RCC 7860 (cell line): ENCODE data around the gene HS1BP3.

Source experiments
- DNase-seq: peaks from one replicate; pipeline ENCODE4 v3.0.0-alpha.2; 2015; ENCODE audit warnings: low spot score
- FAIRE-seq: peaks from 2 replicates; lab custom pipeline; 2012; peaks lifted over from hg19 to GRCh38; lab: Jason Lieb, UNC

The HS1BP3 gene

DNA sequence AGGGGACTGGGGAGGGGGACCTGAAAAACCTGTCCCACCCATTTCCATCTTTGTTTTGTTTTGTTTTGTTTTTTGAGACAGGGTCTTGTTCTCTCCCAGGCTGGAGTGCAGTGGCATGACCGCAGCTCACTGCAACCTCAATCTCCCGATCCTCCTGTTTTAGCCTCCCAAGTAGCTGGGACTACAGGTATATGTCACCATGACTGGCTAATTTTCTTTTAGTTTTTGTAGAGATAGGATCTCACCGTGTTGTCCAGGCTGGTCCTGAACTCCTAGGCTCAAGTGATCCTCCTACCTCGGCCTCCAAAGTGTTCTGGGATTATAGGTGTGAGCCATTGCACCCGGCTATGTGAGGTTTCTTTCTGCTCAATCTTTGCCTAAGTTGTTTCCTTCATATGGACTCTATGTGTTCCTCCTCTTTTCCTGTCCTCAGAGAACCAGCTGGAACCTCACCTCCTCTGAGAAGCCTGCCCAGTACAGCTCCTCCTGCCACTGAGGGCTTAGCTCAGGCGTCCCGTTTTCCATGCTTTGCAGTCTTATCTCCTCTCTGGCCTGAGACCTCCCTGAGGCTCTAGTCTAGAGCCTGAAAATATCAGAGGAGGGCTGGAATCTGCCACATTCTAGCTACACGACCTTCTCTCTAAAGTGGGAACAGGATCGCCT lies 74.8 kb downstream of the HS1BP3 start:
- FAIRE-seq, result no peak
- DNase-seq, result no peak

DNA sequence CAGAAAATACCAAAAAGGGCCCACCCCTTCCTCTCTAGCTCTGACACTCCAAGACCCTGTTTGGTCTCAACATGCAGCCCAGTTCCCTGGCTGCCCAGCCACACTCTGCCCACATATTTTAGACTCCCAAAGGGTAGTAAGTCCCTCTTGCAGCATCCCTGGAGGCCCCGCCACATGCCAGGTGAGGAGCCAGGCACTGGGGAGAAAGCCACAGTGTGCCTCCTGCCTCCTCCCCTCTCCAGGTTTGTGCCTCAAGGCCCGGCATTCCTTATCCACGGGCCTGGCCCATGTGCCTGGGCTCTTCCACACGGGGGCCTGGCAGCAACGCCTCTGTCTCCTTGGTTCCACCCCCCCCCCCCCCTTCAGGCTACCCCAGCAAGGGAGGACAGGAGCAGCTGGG lies 75.5 kb downstream of the HS1BP3 start:
- DNase-seq (no peak), FAIRE-seq (no peak)

DNA sequence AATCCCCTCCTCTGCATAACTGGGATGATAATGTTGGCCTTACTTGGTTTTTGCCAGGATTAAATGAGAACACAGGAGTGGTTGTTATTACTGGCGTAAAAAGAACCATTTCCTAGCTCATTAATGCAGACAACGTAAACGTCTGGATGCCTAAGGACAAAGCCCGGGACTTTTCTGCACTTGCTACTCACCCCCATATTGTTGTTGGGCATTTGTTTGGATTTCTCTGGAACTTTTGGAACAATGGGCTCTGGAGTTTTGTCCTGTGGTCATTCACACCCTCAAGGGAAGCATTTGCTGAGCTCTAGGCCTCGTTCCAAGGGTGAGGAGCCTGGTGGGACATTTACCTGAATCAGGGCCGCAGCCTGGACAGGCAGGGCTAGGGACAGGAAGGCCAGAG lies 76.0 kb downstream of the HS1BP3 start:
- FAIRE-seq, result no peak
- DNase-seq, result no peak

DNA sequence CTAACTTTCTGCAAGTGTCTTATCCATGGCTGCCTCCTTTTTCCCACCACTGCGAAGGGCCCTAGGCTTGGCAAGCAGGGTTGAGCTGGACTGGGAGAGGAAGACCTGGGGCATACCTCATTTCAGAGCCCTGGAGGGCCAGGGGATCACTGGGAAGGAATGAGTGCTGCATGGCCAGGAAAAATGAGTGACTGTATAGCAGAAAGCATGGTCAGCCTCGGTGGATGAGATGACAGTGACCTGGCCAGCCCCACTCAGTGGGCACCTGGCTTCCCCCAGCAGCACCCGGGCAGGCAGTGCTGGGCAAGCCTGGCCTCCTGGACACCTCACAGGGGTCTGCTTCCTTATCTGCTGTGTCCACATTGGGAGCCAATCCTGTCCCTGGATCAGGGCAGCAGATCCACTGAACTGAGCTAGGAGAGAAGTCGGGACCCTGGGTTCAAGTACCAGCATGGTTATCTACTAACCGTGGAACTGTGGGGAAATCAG lies 76.4 kb downstream of the HS1BP3 start:
- no peak for DNase-seq
- no peak for FAIRE-seq

DNA sequence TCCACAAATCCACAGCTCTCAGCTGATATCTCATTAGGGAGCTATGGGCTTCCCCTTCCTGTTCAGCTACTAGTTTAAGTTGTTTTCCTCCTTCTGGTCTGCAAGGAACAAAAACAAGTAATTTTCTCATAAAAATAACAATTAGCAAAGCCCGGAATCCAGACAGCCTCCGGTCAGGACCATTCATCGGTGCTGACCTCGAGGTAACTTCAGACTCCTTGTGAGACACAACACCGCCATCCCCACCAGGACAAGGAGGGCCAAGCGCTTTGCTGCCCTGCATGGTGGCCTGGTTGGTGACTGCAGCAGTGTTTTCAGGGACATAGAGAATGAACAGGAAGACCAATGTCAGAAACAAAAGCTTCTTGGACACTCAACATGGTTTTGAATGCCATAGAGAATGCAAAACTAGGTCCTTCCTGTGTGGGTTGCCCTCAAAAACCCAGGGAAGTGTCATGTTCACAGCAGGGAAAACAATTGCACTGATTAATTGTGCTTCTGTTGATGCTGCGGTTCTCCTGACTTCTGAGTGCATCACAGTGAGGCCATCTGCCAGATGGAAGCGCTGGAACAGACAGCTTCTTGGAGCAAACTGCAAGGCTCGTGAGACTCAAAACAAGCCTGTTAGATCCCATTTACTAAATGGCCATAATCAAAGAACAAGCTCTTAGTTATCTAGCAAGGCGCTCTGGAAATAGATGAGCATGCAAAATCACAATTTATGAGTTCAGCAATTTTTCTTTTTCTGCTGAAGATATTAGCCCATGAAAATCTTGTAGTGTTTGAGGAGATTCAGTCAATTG lies 77.1 kb downstream of the HS1BP3 start:
- DNase-seq, result no peak
- FAIRE-seq, result no peak

DNA sequence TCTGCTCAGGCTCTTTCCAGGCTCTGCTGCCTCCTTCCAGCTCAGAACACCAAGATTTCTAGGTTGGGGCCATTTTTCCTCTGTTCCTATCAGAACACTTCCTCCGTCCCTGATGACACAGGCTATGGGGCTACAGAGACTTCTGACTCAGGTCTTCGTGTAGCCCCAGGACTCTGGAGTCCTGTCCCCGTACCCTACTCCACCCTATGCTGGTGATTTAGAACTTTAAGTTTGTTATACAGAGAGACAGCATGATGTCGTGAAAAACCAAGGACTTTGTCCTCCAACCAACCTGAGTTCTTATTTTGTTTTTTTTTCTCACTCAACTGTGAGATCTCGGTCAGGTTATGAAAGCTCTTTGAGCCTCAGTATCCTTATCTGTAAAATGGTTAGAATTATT lies 78.7 kb downstream of the HS1BP3 start:
- FAIRE-seq (no peak), DNase-seq (no peak)

DNA sequence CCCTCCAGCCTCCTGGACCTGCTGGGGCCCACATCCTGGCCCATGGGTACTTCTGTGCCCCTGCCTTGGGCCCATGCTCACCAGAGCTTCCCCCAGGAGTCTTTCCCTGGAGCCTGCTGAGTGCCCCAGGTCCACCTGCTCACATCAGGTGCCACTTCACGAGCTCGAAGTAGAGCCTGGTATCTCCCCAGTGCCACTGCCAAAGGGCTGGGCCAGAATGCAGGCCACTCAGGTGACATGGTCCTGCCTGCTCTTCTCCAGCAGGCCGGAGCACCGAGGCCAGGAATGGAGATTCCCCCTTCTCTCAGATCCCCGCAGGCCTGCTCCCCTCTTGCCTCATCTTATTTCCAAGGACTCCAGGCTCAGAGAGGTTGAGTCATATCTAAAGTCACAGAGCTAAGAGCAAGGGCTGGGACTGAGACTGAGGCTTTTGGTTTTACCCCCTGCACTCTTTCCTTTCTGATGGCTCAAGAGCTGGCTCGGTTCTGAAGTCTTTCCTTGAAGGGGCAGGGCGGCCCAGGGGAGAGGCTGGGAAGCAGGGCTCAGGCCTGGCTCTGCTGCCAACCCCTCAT lies 79.2 kb downstream of the HS1BP3 start:
- DNase-seq, result no peak
- FAIRE-seq, result no peak

DNA sequence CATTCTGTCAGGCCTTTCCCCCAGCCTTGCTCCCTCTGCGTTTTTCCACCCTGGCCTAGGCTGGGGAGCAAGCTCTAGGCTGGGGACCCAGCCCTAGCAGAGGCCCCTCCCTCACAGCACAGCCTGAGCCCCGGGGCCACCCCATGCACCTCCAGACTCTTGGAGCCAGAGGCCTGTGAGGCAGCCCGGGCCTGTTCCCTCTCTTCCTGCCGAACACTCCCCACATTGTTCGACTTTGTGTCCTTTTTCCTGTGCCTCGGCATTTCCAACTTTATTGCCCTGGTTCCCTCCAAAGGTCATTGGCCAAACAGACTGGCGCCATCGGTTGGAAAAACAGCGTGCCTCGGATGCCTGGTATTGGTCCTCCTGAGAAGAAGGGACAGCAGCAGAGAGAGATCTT lies 79.7 kb downstream of the HS1BP3 start:
- DNase-seq, result no peak
- no peak for FAIRE-seq

DNA sequence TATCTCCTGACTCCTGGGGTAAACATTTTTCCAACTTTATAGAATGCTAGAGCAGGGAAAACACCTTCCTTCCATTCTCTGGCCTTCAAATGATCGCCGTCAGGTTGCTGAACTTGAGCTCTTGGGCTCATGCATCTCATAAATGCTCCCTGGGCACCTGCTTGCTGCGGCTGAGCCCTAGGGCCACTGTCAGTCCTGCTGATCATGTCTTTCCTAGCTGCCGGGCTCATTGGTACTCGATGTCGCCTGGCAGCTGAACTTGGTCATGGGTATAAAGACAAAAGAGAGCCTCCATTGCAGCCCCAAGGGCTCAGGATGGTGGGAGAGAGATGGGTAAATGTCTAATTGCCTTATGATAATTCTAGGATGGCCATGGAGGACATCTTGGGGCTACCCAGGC lies 80.6 kb downstream of the HS1BP3 start:
- no peak for FAIRE-seq

DNA sequence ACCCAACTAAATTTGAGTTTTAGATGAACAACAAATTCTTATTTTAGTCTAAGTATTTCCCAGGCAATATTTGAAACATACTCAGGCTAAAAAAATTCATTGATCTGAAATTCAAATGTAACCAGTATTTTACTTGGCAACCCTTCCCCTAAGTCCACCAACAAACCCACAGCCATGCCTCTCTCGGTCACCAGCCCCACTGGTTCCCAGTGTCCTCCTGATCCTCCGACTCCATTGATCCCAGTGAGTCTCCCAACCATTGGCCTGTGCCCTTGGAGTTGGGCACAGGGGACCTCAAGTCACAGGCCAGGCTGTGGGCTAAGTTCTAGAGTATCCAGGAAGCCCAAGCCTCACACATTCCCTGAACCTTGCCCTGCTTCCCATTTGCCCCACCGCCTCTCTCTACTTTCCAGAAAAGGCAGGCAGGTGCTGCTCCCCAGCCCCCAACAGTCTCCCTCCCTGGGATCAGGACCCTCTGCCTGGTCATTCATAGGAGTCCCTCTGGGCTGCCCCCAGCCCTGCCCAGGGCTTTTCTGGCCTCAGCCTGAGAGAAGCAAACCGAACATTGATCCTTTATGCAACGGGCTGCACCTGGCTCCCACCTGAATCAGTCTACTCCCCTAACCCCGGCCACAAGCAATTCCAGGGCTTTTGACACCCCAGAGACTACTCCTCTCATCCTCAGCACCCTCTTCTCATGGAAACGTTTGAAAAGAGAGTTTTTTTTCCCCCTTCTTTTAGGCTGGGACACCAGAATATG lies 81.3 kb downstream of the HS1BP3 start:
- DNase-seq, result no peak
- no peak for FAIRE-seq

More for the DNA sequence above, 80.6 kb downstream of the HS1BP3 start:
- no peak for DNase-seq

DNA sequence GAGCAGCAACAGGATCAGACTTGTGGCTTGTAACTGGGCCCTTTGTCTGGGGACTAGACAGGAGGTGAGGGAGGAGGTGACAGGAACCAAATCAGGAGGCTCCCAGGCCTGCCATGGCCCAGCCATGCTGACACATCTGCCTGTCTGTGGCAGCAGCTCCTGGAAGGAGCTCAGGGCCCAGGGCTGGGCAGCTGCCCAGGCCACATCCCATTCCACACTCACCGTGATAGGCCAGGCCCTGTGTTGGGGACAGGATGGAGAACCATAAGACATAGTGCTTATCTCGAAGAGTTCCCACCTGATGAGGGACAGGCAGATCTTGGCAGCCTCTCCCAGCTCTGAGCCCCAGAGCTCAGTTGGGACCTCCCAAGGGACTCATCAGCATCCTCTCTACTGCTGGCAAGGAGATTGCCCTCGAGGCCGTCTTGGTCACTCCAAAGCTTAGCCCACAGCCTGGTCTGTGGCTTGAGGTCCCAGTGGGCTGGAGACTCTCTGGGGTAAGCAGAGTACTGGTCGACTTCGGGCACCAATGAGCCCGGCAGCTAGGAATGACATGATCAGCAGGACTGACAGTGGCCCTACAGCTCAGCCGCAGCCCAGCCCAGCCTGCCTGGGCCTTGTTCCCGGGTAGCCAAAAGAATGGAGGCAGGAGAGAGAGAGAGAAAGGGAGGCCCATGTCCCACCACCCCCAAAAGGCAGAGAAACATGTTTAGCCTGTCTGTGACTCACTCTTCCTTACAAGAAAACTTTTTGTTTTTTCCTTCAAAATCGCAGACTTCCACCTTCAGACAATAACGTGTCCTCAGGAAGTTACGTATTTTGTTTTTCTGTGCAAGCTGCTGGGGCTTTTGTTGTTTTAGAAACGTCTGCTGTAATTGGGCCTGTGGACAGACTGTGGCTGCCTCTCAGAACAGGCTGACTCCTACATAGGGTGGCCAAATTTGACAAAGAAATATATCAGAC lies 82.1 kb downstream of the HS1BP3 start:
- DNase-seq (no peak), FAIRE-seq (no peak)

DNA sequence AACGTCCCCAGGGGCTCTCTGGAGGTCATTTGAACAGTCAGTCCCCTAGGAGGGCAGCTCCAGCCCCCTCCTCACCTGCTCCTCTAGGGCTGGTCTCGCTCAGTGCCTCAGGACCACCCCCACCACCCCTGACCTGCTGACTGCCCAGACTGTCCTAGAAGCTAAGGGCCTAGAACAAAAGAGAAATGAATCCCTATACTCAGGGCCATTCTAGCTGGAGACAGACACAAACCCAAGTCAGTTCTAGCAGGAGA lies 83.0 kb downstream of the HS1BP3 start:
- no peak for FAIRE-seq
- DNase-seq, result no peak
